ENCODE data around the gene MAN2B2.
"Not testable (repeated sequence)": the region's sequence is repeated elsewhere in the genome, so short reads cannot be mapped to it uniquely, and the experiment has no call there.

MAN2B2 gene

GRCh38 chr4:6665320-6665654 is 90.3 kb downstream of the MAN2B2 start:
- DNase-seq (ENCODE audit: low read depth in 1 of 2, low spot score in 1 of 2): no peak

GRCh38 chr4:6668391-6668790 is 93.4 kb downstream of the MAN2B2 start:
- DNase-seq (ENCODE audit: low read depth in 1 of 2, low spot score in 1 of 2): no peak

GRCh38 chr4:6671648-6672047 is 96.7 kb downstream of the MAN2B2 start:
- DNase-seq (ENCODE audit: low read depth in 1 of 2, low spot score in 1 of 2): no peak

- DNase-seq (ENCODE audit: low read depth in 1 of 2, low spot score in 1 of 2): no peak
Observed at GRCh38 chr4:6672131-6672530, 97.1 kb downstream of the MAN2B2 start.

- DNase-seq (ENCODE audit: low read depth in 1 of 2, low spot score in 1 of 2): not testable (repeated sequence)
Observed at GRCh38 chr4:6672541-6673190, 97.7 kb downstream of the MAN2B2 start.

All from activated CD4-positive, alpha-beta T cell treated with anti-CD3 and anti-CD28 coated beads, Interleukin-2, amount 50 U/mL, for 24 hours (primary cell).